CD4-positive, alpha-beta T cell treated with Interleukin-17A for 4 hours (primary cell): ENCODE data around the gene TPM2.

ENCODE experiments used
- DNase-seq: peaks from one replicate; pipeline ENCODE4 v3.0.0-alpha.2; 2020; ENCODE audit warnings: mixed read lengths

Gene TPM2

DNA sequence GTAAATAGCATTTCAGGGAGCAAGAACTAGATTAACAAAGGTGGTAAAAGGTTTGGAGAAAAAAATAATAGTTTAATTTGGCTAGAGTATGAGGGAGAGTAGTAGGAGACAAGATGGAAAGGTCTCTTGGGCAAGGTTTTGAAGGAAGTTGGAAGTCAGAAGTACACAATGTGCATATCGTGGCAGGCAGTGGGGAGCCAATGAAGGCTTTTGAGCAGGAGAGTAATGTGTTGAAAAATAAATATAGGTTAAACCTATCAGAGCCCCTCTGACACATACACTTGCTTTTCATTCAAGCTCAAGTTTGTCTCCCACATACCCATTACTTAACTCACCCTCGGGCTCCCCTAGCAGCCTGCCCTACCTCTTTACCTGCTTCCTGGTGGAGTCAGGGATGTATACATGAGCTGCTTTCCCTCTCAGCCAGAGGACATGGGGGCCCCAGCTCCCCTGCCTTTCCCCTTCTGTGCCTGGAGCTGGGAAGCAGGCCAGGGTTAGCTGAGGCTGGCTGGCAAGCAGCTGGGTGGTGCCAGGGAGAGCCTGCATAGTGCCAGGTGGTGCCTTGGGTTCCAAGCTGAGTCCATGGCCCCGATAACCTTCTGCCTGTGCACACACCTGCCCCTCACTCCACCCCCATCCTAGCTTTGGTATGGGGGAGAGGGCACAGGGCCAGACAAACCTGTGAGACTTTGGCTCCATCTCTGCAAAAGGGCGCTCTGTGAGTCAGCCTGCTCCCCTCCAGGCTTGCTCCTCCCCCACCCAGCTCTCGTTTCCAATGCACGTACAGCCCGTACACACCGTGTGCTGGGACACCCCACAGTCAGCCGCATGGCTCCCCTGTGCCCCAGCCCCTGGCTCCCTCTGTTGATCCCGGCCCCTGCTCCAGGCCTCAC lies 16.3 kb downstream of the TPM2 start, which contains the start of gene CA9:
Gene CA9, plus strand, starts transcription at position 797 of the 893 bp plus-strand sequence. Its CDS starts 32 bp downstream, at position 829.
- no peak for DNase-seq

DNA sequence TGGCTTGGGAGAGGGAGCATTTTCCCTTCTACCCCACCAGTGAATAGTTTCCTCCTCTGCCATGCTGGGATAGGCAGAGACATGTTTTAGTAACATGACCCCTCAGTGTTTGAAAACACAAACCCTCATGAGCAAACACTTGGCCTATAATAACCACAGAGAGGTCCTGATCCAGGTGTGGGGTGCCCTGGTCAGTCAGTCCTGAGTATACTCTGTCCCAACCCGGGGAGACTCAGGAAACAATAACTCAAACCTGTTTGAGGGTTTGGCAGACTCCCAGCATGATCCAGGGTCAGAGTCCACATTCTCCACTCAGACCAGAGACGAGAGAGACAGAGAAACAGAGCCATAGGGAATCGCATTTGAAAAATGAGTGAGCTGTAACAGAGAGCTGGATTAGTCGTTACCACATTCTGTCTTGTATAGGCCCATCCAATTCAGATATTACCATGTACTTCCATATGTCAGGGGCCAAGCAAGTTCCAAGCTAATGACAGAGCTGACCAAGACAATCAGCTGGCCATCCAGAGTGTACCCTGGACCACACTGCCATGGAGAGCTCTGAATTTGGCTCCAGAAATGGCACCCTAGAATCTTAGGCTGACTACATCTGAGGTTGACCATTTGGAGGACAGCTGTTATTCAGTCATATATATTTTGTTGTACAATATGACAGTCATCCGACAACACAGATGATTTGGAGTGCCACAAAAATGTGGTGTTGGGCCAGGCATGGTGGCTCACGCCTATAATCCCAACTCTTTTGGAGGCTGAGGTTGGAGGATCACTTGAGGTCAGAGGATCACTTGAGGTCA lies 20.2 kb downstream of the TPM2 start:
- no peak for DNase-seq

DNA sequence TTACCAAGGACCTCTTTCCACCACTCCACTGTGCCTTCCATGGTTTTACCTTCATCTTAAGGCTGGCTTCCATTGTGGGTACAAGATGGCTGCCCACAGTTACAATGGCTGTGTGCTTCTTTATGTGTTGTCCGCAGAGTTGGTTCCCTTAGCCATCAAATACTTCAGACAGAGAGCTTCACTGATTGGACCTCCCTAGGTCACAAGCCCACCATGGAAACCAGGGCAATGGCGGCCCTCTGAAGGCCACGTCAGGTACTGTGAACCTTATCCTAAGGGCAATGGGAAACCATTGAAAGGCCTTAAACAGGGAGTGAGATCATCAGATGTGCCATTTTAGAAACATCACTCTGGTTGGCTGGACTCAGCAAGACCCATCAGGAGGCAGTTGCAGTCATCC lies 21.8 kb downstream of the TPM2 start:
- no peak for DNase-seq

DNA sequence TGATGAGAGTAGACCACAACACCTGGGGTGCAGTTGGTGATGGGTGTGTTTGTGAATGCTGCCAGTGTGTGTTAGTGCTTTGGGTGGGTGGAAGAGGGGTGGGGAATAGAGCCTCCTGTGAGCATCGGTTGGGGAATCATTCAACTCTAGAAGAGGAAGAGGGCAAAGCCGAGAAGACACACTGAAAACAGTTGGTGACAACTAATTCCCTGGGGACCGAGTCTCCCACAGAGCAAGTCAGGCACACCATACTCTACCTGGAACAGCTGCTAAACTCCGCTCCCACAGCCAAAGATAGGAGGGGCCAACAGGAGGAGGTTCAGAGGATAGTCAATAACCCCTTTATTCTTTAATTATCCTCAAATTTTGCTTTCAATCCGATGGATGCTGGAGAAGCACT lies 23.2 kb downstream of the TPM2 start:
- DNase-seq = no peak

DNA sequence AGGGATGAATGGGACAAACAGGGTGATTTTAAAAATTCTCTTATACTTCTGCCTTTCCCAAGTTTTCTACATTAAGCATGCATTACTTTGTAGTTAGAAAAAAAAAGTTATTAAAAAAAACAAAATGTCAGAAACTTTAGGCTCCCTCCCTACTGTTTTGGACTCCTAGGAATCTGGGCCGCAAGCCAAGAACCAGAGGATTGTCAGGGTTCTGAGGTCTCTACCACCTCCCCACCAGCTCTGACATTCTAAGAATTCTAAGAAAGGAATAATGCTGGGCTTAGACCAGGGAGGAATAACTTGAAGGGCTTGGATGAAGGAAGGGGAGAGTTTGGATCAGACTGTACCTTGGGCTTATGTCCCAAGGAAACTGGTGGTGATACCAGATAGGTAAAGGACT lies 23.7 kb downstream of the TPM2 start:
- DNase-seq = no peak

DNA sequence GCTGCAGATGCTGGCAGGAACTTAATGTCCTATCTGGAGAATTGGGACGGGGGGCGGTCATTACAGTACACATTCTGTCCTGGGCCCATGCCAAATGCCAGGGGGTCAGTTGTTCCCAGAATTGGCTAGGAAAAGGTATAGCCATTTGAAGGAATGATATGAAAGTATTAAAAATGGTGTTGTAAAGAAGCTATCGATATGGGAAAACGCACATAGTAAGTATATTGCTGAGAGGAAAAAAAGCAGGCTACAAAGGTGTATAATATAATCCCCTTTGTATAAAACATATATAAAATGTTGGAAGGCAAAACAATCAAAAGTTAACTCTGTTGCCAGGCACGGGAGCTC lies 24.3 kb downstream of the TPM2 start:
- DNase-seq = no peak

DNA sequence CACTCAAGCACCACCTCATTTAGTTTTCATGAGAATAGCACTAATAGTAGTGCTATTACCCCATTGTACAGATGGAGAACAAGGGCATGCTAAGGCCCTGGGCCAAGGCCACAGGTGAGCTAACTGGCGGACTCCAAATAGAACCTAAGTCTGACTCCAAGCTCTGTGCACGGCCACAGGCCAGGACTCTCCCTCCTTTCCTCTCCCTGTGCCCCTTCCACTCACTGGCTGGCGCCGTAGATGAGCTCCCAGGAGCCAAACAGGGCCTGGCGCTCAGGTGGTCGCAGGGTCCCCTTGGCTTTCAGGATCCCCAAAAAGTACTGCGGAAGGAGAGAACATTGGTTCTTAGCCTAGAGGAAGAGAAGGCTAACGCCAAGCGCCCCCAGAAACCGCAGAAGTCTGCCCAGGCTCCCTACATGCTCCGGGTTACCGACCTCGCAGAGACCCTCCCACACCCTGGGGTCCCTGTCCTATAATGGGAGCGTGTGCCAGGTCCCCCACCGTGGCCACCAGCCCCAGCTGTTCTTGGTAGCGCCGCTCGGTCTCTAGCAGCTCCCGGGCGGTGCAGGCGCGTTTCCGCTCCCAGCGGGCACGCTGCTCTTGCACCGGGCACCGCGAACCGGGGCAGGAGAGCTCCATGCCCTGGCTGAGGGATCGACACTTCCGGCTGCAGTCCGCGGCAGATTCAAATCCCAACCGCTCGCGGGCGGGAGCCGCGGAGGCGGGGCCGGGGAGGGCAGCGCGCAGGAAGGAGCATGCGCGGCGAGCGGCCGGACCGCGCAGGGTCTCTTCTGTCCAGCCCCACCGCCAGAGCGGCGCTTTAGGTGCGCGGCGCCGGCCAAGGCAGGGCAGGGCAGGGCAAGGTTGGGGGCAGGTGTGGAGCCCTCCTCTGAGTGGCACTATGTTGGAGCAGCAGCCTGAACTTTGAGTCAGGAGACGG lies 24.9 kb downstream of the TPM2 start, which contains the start of gene ARHGEF39:
Gene ARHGEF39, minus strand, starts transcription at position 665 of the 940 bp plus-strand sequence. Its CDS starts 26 bp downstream, at position 639.
- peak; percentile 71 for DNase-seq

DNA sequence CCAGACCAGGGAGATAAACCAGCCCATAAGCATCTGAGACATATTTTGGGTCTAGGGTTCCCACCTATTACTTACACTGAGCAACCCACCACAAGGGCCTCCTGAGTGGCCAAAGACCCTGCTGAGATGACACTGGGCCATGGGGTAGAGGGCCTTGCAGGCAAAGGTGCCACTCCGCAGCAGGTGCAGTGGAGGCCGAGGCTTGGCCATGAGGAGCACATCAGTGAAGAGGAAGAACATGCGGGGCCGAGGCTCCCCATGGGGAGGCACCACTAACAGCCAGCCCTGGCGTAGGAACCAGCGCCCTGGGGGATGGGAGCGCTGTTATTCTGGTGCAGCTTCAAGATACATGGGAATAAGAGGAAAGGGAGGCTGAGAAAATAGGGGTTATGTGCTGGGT lies 27.3 kb downstream of the TPM2 start:
- DNase-seq = no peak

DNA sequence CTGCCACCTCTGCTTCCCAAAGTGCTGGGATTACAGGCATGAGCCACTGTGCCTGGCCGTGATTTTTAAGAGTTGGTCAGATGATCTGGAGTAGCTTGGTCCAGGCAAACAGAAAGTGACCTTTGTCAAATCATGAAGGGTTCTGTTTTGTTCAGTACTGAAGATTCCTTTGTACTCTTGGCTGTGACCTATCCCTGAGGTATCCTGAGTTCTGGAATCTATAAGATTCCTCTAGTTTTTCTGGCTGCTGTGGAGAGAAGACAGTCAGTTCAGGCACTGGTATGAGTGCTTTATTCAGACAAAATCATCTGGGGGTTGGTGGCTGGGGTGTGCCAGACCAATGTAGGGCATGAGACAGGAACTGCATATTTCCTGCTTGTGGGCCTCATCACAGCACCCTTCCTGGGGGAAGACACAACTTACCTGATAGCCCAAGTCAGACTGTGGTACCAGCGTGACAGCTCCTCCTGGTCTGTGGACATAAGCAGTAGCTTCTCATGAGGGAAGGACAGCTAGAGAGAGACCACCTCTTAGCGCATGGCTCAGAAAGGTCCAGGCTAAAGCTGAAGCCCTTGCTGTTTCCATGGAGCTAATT lies 27.9 kb downstream of the TPM2 start:
- peak; percentile 69 for DNase-seq

DNA sequence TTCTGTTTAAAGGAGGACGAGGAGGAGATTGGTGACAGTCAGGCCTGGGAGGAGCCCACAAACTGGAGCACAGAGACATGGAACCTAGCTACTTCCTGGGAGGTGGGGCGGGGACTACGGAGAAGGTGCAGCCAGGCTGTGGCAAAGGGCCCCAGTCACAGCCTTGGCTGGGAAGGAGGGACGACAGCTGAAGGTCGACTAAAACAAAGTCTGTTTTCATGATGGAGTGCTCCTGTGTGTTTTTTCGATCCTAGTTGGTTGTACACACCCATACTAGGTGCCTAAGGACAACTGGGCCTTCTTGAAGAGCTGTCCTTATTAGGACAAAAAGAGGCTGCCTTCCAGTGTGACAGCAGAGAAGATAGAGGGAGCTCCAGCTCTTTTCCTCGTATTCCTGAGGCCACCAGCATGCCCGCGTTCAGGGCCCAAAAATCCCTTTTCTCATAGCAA lies 28.7 kb downstream of the TPM2 start:
- DNase-seq = no peak

DNA sequence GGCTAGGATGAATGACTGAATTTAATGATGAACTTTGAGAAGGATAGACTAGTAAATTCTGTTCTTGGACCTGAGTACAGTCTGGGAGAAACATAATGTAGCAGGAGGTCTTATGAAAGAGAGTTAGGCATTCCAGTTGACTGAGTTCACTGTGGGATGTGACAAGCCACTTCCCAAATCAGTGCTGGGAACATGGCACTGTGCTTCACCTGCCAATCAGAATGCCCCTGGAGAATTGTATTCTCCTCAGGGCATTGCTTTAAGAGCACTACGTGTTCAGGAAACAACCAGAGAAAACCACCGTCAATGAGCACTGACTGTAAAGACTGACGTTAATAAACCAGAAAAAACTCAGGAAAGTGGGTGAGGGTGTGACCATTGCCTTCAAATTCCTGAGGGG lies 30.4 kb downstream of the TPM2 start:
- no peak for DNase-seq

DNA sequence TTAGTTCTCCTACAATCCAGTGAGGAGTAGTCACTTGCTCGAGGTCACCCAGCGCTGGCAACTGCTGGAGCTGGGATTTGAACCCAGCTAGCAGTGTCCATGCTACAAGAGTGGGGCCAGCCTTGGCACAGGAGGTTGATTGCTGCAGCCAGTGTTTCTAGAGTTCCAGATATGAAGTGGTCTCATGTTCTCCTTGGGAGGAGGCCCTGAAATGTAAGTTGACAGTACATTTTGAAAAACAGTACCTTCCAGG lies 30.8 kb downstream of the TPM2 start:
- no peak for DNase-seq

DNA sequence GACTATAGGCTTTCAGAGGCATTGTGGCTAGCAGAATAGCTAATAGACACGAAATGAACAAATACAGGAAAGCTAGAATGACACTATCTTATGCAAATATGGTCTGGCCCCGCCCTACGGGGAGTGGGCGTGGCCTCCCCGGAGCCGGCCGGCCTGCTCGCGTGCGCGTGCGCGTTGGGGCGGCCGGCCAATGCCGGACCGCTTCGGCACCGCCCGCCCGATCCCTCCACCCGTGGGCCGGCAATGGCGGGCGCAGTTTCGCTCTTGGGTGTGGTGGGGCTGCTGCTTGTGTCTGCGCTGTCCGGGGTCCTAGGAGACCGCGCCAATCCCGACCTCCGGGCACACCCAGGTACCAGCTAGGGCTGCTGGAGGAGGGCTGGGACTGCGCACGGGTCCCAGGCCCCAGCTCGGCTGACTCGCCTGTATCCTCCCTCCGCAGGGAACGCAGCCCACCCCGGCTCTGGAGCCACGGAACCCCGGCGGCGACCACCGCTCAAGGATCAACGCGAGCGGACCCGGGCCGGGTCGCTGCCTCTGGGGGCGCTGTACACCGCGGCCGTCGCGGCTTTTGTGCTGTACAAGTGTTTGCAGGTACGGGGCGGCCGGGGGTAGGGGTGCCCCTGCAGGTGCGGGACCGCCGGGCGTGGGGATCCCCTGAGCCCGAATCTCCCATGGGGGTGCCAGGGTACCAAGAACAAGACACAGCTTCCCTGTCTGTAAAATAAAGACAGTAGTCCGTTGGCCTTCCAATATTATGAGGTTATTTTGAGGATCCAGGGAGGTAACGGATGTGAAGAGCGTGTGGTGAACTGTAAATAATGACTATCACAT lies 31.4 kb downstream of the TPM2 start, which contains the start of gene CCDC107:
Gene CCDC107, plus strand, starts transcription at position 156 of the 831 bp plus-strand sequence. Its CDS starts 88 bp downstream, at position 244.
- peak; percentile 86 for DNase-seq

DNA sequence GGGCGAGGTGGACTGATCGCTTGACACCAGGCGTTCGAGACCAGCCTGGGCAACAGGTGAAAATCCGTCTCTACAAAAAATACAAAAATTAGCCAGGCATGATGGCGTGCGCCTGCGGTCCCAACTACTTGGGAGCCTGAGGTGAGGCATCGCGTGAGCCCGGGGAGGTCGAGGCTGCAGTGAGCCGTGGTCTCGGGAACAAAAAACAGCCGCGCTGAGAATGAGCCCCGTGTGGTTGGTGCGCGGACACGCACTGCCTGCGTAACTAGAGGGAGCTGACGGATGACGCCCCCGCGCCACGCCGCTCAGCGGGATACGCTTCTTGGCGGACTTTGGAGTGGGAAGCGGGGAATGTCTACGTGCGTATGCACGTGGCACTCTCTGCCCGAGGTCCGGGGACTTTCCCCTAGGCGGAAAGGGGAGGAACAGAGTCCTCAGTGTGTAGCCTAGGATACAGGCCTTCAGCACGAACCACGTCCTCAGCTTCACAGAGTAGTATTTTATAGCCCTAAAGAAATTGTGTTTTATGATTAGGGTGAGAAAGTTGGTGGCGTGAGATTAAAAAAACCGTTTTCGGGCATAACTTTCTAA lies 32.1 kb downstream of the TPM2 start, which contains the start of gene RMRP:
Gene RMRP, minus strand, starts transcription at position 474 of the 591 bp plus-strand sequence.
- DNase-seq = peak; percentile 85

DNA sequence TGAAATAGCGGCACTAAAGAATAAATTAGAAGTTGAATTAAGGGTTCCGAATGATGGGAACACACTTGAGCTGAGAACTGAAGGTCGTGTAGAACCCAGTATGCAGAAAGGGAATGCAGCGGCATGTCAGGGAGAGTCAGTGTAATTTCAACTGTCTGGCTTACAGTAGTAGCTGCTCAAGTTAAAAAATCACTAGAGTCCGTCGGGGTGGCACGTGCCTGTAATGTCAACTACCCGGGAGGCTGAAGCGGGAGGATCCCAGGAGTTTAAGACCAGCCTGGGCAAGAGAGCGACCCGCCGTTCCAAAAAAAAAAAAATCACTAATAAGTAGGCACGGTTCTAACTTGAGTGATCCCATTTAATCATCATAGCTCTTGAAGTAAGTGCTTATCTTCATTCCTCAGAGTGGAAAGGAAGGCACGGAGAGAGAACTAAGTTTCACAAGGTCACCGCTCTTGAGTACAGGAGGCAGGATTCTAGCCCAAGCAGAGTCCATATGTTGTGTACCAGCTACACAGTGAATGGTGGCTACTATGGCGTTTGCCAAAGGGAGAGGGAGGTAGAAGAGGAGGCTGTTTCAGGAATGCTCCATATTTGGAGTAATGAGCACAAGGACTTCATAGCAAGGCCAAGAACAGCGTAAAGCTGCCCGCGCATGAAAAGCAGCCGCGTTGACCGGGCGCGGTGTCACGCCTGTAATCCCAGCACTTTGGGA lies 32.7 kb downstream of the TPM2 start:
- DNase-seq = no peak

DNA sequence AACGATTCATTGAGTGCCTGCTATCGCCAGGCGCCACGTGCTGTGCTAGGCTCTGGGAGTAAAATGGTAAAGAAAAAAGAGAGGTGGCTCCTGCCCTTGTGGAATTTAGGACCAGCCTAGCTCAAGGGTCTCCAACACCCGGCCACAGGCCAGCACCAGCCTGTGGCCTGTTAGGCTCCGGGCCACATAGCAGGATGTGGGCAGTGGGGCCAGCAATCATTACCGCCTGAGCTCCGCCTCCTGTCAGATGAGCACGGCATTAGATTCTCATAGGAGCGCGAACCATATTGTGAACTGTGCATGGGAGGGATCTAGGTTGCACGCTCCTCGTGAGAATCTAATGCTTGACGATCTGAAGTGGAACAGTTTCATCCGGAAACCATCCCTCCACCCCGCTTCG lies 33.4 kb downstream of the TPM2 start:
- DNase-seq = no peak

DNA sequence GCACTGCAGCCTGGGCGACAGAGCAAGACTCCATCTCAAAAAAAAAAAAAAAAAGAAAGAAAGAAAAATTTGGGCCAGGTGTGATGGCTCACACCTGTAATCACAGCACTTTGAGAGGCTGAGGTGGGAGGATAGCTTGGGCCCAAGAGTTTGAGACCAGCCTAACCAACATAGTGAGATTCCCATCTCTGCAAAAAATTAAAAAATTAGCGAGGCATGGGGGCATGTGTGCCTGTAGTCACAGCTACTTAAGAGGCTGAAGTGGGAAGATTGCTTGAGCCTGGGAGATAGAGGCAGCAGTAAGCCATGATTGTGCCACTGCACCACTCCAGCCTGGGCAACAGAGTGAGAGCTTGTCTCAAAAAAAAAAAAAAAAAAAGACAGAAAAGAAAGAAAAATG lies 36.1 kb downstream of the TPM2 start:
- DNase-seq = no peak

DNA sequence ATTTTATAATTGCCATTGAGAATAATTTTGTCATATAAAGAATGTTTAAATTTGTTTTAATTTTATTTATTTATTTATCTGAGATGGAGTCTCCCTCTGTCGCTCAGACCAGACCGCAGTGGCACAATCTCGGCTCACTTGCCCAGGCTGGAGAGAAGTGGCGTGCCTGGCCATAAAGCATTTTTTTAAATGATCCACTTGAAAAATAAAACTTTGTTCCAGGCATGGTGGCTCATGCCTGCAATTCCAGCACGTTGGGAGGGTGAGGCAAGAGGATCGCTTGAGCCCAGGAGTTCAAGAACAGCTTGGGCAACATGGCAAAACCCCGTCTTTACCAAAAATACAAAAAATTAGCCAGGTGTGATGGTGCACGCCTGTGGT lies 36.9 kb downstream of the TPM2 start:
- no peak for DNase-seq

DNA sequence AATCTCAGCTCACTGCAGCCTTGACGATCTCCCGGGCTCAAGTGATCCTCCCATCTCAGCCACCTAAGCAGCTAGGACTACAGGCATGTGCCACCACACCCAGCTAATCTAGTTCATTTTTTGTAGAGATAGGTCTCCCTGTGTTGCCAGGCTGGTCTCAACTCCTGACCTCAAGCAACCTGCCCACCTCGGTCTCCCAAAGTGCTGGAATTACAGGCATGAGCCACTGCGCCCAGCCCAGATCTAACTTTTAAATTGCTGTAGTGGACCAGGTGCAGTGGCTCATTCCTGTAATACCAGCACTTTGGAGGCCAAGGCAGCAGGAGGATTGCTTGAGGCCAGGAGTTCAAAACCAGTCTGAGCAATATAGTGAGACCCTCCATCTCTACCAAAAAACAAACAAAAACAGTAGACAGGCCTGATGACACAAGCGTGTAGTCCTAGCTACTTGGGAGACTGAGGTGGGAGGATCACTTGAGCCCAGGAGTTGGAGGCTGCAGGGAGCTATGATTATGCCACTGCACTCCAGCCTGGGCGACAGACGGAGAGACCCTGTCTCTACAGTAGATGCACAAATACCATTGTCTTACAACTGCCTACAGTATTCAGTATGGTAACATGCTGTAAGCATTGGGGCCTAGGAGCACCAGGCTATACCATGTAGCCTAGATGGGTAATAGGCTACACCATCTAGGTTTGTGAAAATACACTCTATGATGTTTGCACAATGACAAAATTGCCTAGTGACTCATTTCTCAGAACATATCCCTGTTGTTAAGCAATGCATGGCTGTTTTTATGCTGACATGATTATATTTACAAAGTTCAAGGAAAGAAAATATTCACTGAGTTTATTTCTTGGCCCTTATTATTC lies 37.5 kb downstream of the TPM2 start:
- DNase-seq = no peak
